ENCODE measurements around the gene ZMYND8.

ZMYND8 gene

GRCh38 chr20:47238780-47239718, 117.5 kb downstream of the ZMYND8 start:
- H3K36me3 ChIP-seq (ENCODE audit: insufficient read depth, low read depth, low read length): peaks cover 88% of the 10 kb centered on the region
- H3K9me3 ChIP-seq (ENCODE audit: insufficient read depth, low read depth, low read length): no peaks in the 10 kb centered on the region
- H3K27me3 ChIP-seq (ENCODE audit: insufficient read depth, low read length): no peaks in the 10 kb centered on the region
- no peak overlapping the region for H3K9ac ChIP-seq (ENCODE audit: low read depth, low read length)
- H3K4me3 ChIP-seq (ENCODE audit: low read length): no peak overlapping the region
- H3K27ac ChIP-seq (ENCODE audit: low read length): no peak overlapping the region
- H3K4me1 ChIP-seq (ENCODE audit: insufficient read depth, low read length): no peaks in the 10 kb centered on the region

GRCh38 chr20:47237715-47238114, 118.8 kb downstream of the ZMYND8 start:
- Histone ChIP-seq H3K9ac (ENCODE audit: low read depth, low read length) (no peak overlapping the region), H3K27ac (ENCODE audit: low read length) (no peak overlapping the region), H3K4me3 (ENCODE audit: low read length) (no peak overlapping the region), H3K4me1 (ENCODE audit: insufficient read depth, low read length) (no peaks in the 10 kb centered on the region), H3K36me3 (ENCODE audit: insufficient read depth, low read depth, low read length) (peaks cover 88% of the 10 kb centered on the region), H3K27me3 (ENCODE audit: insufficient read depth, low read length) (no peaks in the 10 kb centered on the region), H3K9me3 (ENCODE audit: insufficient read depth, low read depth, low read length) (no peaks in the 10 kb centered on the region)

GRCh38 chr20:47236639-47236900, 119.9 kb downstream of the ZMYND8 start:
- Histone ChIP-seq H3K4me3 (ENCODE audit: low read length) (no peak overlapping the region), H3K9me3 (ENCODE audit: insufficient read depth, low read depth, low read length) (no peaks in the 10 kb centered on the region), H3K36me3 (ENCODE audit: insufficient read depth, low read depth, low read length) (peaks cover 87% of the 10 kb centered on the region)

GRCh38 chr20:47235853-47236638, 120.5 kb downstream of the ZMYND8 start:
- H3K9me3 ChIP-seq (ENCODE audit: insufficient read depth, low read depth, low read length): no peaks in the 10 kb centered on the region
- H3K27ac ChIP-seq (ENCODE audit: low read length): no peak overlapping the region
- peaks cover 10% of the 10 kb centered on the region; the same call in 1 of the 2 replicates for H3K4me1 ChIP-seq (ENCODE audit: insufficient read depth, low read length)
- no peak overlapping the region for H3K9ac ChIP-seq (ENCODE audit: low read depth, low read length)
- no peaks in the 10 kb centered on the region for H3K27me3 ChIP-seq (ENCODE audit: insufficient read depth, low read length)
- H3K36me3 ChIP-seq (ENCODE audit: insufficient read depth, low read depth, low read length): peaks cover 88% of the 10 kb centered on the region
- no peak overlapping the region for H3K4me3 ChIP-seq (ENCODE audit: low read length)

More at GRCh38 chr20:47236639-47236900, 119.9 kb downstream of the ZMYND8 start:
- Histone ChIP-seq H3K27me3 (ENCODE audit: insufficient read depth, low read length) (no peaks in the 10 kb centered on the region), H3K4me1 (ENCODE audit: insufficient read depth, low read length) (peaks cover 5% of the 10 kb centered on the region; the same call in 1 of the 2 replicates), H3K27ac (ENCODE audit: low read length) (no peak overlapping the region), H3K9ac (ENCODE audit: low read depth, low read length) (no peak overlapping the region)

GRCh38 chr20:47235111-47235510, 121.4 kb downstream of the ZMYND8 start:
- no peak overlapping the region for H3K27ac ChIP-seq (ENCODE audit: low read length)
- peaks cover 97% of the 10 kb centered on the region for H3K36me3 ChIP-seq (ENCODE audit: insufficient read depth, low read depth, low read length)
- H3K9ac ChIP-seq (ENCODE audit: low read depth, low read length): no peak overlapping the region
- H3K4me3 ChIP-seq (ENCODE audit: low read length): no peak overlapping the region
- no peaks in the 10 kb centered on the region for H3K9me3 ChIP-seq (ENCODE audit: insufficient read depth, low read depth, low read length)
- H3K27me3 ChIP-seq (ENCODE audit: insufficient read depth, low read length): no peaks in the 10 kb centered on the region
- H3K4me1 ChIP-seq (ENCODE audit: insufficient read depth, low read length): peaks cover 11% of the 10 kb centered on the region; the same call in 1 of the 2 replicates

- Histone ChIP-seq H3K27ac (ENCODE audit: low read length) (no peak overlapping the region), H3K27me3 (ENCODE audit: insufficient read depth, low read length) (no peaks in the 10 kb centered on the region), H3K9ac (ENCODE audit: low read depth, low read length) (no peak overlapping the region), H3K9me3 (ENCODE audit: insufficient read depth, low read depth, low read length) (no peaks in the 10 kb centered on the region), H3K4me3 (ENCODE audit: low read length) (no peak overlapping the region), H3K36me3 (ENCODE audit: insufficient read depth, low read depth, low read length) (peaks cover 97% of the 10 kb centered on the region), H3K4me1 (ENCODE audit: insufficient read depth, low read length) (peaks cover 11% of the 10 kb centered on the region; the same call in 1 of the 2 replicates)
Measured at GRCh38 chr20:47233333-47234188, 122.9 kb downstream of the ZMYND8 start.

GRCh38 chr20:47232518-47232917, 124.0 kb downstream of the ZMYND8 start:
- Histone ChIP-seq H3K27ac (ENCODE audit: low read length) (no peak overlapping the region), H3K9ac (ENCODE audit: low read depth, low read length) (no peak overlapping the region), H3K36me3 (ENCODE audit: insufficient read depth, low read depth, low read length) (peaks cover 97% of the 10 kb centered on the region)

GRCh38 chr20:47231382-47232039, 125.0 kb downstream of the ZMYND8 start:
- H3K9me3 ChIP-seq (ENCODE audit: insufficient read depth, low read depth, low read length): no peaks in the 10 kb centered on the region
- peaks cover 11% of the 10 kb centered on the region; the same call in 1 of the 2 replicates for H3K4me1 ChIP-seq (ENCODE audit: insufficient read depth, low read length)
- H3K36me3 ChIP-seq (ENCODE audit: insufficient read depth, low read depth, low read length): peaks cover 97% of the 10 kb centered on the region
- no peaks in the 10 kb centered on the region for H3K27me3 ChIP-seq (ENCODE audit: insufficient read depth, low read length)
- H3K4me3 ChIP-seq (ENCODE audit: low read length): no peak overlapping the region
- H3K27ac ChIP-seq (ENCODE audit: low read length): no peak overlapping the region
- H3K9ac ChIP-seq (ENCODE audit: low read depth, low read length): no peak overlapping the region

More at GRCh38 chr20:47232518-47232917, 124.0 kb downstream of the ZMYND8 start:
- H3K9me3 ChIP-seq (ENCODE audit: insufficient read depth, low read depth, low read length): no peaks in the 10 kb centered on the region
- H3K27me3 ChIP-seq (ENCODE audit: insufficient read depth, low read length): no peaks in the 10 kb centered on the region
- peaks cover 11% of the 10 kb centered on the region; the same call in 1 of the 2 replicates for H3K4me1 ChIP-seq (ENCODE audit: insufficient read depth, low read length)
- H3K4me3 ChIP-seq (ENCODE audit: low read length): no peak overlapping the region

GRCh38 chr20:47230811-47231256, 125.7 kb downstream of the ZMYND8 start:
- peaks cover 97% of the 10 kb centered on the region for H3K36me3 ChIP-seq (ENCODE audit: insufficient read depth, low read depth, low read length)
- no peak overlapping the region for H3K4me3 ChIP-seq (ENCODE audit: low read length)
- no peaks in the 10 kb centered on the region for H3K9me3 ChIP-seq (ENCODE audit: insufficient read depth, low read depth, low read length)
- no peaks in the 10 kb centered on the region for H3K27me3 ChIP-seq (ENCODE audit: insufficient read depth, low read length)
- H3K27ac ChIP-seq (ENCODE audit: low read length): no peak overlapping the region
- peaks cover 11% of the 10 kb centered on the region; the same call in 1 of the 2 replicates for H3K4me1 ChIP-seq (ENCODE audit: insufficient read depth, low read length)
- no peak overlapping the region for H3K9ac ChIP-seq (ENCODE audit: low read depth, low read length)

- H3K9ac ChIP-seq (ENCODE audit: low read depth, low read length): no peak overlapping the region
- no peaks in the 10 kb centered on the region for H3K27me3 ChIP-seq (ENCODE audit: insufficient read depth, low read length)
- no peak overlapping the region for H3K27ac ChIP-seq (ENCODE audit: low read length)
- H3K4me1 ChIP-seq (ENCODE audit: insufficient read depth, low read length): peaks cover 11% of the 10 kb centered on the region; the same call in 1 of the 2 replicates
- peaks cover 95% of the 10 kb centered on the region for H3K36me3 ChIP-seq (ENCODE audit: insufficient read depth, low read depth, low read length)
- H3K9me3 ChIP-seq (ENCODE audit: insufficient read depth, low read depth, low read length): no peaks in the 10 kb centered on the region
- H3K4me3 ChIP-seq (ENCODE audit: low read length): no peak overlapping the region
Measured at GRCh38 chr20:47228654-47229053, 127.8 kb downstream of the ZMYND8 start.
